Stimulated activated CD8-positive, alpha-beta memory T cell treated with anti-CD3 and anti-CD28 coated beads, Interleukin-2, amount 100 ng/mL, for 48 hours (primary cell): ENCODE measurements around the gene GPC4.
"Not testable (repeated sequence)": the region's sequence is repeated elsewhere in the genome, so short reads cannot be mapped to it uniquely, and the experiment has no call there.

Experiments used
- DNase-seq, 2 donors: peaks; one replicate each; pipeline ENCODE4 v3.0.0-alpha.2; 2020; ENCODE audit warnings: low read depth in 2 of 2

GPC4 gene

DNA sequence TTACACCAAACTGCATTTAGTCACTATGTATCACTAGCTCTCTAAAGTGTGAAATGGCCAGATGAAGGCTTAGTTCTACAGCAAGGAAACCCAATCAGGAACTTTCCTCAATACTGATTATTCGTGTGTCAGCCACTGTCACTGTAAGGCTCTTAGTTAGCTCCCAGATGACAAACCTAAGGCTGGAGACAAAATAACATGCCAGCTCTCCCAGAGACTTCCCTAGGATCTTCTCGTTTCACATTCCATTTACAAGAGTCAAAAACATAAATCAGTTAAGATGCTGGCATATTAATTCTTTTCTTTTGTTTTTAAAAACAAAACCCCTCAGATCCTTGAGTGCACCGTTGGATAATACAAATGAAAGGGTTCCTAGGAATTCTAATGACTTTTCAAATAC, 109.0 kb downstream of the GPC4 start:
- no peak for DNase-seq

- no peak for DNase-seq
These were observed 109.9 kb downstream of the GPC4 start for GRCh38 chrX:133305348-133305747.

- DNase-seq: no peak
These were observed 112.4 kb downstream of the GPC4 start for GRCh38 chrX:133302775-133303445.

- no peak for DNase-seq
These were observed 114.7 kb downstream of the GPC4 start for GRCh38 chrX:133300591-133300990.

DNA sequence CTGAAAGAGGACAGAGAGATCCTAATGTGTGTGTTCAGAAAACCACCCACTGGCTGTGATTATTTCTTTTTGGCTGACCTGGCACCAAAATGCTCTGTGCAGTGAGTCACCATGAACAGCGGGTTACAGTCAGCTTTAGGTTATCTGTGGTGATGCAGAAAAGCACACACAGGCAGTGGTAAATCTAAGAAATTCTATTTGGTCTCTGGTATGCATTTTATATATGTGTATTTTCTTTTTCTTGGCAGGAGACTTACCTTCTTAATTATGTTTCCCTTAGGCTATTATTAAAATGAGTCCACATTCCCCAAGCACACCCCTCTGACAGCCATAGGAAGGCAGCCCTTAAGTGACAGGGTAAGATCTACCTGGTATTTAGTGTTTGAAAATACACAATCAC, 118.0 kb downstream of the GPC4 start:
- no peak for DNase-seq

- DNase-seq: no peak
These were observed 121.2 kb downstream of the GPC4 start for GRCh38 chrX:133294126-133294525.

DNA sequence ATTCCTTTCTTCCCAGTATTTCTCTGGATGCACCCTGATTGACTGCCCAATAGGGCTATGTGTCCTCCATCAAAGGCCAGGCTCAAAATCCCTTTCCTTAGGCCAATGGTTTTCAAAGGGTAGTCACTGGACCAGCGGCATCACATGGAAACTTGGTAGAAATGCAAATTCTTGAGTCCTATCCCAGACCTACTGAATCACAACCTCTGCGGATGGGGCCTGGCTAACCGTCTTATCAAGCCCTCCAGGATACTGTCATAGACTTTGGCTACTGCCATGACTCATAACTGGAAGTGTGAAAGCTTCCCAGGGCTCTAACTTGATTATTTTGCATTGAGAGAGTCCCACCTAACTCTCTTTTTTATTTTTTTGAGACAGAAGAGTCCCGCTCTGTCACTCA, 125.2 kb downstream of the GPC4 start:
- no peak for DNase-seq

- no peak for DNase-seq
These were observed 127.4 kb downstream of the GPC4 start for GRCh38 chrX:133287860-133288259.

DNA sequence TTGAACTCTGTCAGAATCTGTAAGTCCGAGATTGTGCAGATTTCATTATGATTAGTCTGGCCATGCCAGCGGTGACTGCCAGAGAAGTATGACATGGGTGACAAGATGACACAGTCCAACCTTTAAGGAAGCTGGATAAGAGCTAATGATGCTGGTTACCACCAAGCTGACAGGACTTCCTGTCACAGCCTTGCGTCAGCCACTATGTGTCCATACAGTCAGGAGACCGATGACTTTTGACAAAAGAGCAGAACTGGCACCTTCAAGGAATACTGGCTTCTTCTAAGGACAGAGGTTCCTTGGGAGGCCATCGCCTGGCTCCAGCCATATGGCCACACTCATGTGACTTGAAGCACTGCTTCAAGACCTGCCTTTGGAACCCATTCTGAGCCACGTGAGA, 129.9 kb downstream of the GPC4 start:
- DNase-seq: no peak

GRCh38 chrX:133279112-133279730, 136.1 kb downstream of the GPC4 start:
- not testable (repeated sequence) for DNase-seq

- DNase-seq: no peak
These were observed 142.1 kb downstream of the GPC4 start for GRCh38 chrX:133273180-133273579.

DNA sequence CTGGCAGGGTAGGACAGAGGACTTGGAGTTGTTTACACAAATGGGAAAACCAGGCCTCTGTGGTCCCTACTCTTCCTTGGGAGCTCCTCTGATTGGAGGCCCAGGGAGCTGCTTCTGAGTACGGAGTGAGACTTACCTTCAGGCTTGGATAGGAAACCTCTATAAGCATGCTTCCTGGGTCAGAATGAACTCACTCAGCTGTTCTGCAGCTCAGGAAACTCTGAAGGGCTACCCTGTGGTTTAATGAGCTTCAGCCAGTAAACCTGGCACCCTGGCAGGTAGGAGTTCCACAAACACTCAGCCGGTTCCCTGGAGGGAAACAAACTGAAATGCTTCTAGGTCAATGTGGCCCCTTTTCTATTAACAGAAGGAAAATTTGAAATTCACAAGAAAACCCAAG, 146.1 kb downstream of the GPC4 start:
- DNase-seq: no peak

GRCh38 chrX:133267621-133268020, 147.7 kb downstream of the GPC4 start:
- no peak for DNase-seq

DNA sequence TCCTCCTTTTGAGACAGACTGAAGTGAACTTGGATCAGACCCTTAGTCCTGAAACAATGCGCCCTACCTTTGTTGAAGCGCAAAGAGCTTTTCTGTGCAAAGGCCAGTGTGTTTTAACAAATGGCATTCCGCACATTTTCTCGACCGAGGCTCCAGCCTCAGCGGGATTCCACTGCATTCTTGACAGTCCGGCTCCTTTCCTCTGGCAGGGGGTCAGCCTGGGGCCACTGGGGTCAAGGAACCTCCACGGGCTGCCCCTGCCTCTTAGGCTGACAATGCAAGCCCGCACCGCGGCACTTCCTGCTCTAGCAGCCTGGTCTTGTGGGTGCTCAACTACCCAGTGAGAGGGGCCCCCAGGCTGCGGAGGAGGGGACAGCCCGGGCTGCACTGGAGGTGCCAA, 150.0 kb downstream of the GPC4 start:
- no peak for DNase-seq

DNA sequence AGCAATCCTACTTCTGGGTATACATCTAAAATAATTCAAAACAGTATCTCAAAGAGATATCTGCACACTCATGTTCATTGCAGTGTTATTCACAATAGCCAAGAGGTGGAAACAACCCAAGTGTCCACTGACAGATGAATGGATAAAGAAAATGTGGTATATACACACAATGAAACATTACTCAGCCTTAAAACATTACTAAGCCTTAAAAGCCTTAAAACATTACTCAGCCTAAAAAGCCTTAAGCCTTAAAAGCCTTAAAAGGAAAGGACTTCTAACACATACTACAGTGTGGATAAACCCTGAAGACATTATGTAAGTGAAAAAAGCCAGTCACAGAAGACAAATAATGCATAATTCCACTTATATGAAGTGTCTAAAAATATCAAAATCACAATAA, 156.8 kb downstream of the GPC4 start:
- DNase-seq: no peak

- DNase-seq: no peak
These were observed 160.6 kb downstream of the GPC4 start for GRCh38 chrX:133254666-133255065.

GRCh38 chrX:133251204-133251603, 164.1 kb downstream of the GPC4 start:
- no peak for DNase-seq

DNA sequence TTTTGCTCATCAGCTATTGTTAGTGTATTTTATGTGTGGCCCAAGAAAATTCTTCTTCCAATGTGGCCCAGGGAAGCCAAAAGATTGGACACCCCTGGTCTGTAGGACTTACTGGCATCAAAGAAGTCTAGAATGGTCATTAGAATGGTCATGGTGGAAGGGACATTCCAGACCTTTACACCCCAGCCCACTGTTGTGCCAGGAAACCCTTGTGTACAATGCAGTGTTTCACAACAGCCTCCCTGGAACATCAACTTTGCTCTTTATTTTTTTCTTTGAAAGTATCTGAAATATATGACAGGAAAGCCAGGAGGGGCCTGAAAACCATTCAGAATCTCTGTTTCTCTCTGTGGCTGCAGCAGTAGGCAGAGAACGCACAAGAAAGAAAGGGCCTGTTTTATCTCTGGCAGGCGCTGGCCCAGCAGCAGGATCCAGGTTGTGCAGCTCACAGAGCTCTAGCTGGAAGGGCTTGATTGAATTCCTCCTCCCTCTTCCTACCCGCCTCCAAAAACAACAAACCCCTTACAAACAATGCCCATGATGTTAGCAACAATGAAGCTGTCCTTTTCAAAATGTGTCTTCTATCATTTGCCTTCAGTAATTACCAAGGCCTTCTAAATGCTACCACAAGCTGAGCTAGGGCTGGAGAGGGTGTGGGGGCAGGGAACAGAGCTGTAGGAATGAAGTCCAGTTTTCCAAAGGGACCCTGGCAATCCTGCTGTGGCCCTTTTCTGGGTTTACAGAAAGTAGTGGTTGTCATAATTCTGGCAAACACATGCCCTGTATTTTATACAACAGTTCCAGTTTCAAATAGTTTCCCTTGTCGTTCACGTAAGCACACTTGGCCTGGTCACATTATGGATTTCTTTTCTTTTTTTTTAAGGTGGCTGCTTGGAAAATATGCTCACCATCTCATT, 164.8 kb downstream of the GPC4 start:
- DNase-seq: no peak
